IMR-90 (cell line): ENCODE results near the gene PAMR1. TPM values are rescaled to one million over a fixed set of nuclear protein-coding genes. Genes with fewer than 3 reads are reported as not detected.

Experiments
- ATAC-seq: fragments of 200-7000 bp; cut with Tn5 transposase; 2 replicates; pipeline ENCODE4 v1.9.1; 2020; ENCODE audit warnings: low read depth, mild to moderate bottlenecking, moderate library complexity
- BruUV-seq: library from RNA; stranded (reverse); fragments of 400-500 nt; replicated peaks from 2 replicates; lab custom pipeline; 2021; lab: Mats Ljungman, UMichigan
- CTCF ChIA-PET: fragments of 300-600 bp; formaldehyde crosslinking; extraction: SDS; loops from one replicate; lab custom pipeline; 2021; ENCODE audit warnings: antibody characterized with exemption; lab: Yijun Ruan, JAX
- POLR2A ChIA-PET: fragments of 300-600 bp; sonication (Branson Sonifier 250); formaldehyde crosslinking; loops from one replicate; lab custom pipeline; 2022; ENCODE audit warnings: antibody characterized with exemption; ENCODE audit not compliant: unreplicated experiment; lab: Charles Lee
- DNase-seq: peaks from one replicate; pipeline ENCODE4 v3.0.0; 2013
- H2AFZ ChIP-seq: replicated peaks from 2 replicates; pipeline ENCODE3; 2013; ENCODE audit warnings: low read length, mild to moderate bottlenecking; ENCODE audit not compliant: poor library complexity
- H2AK5ac ChIP-seq: 2 replicates; pipeline ENCODE4 v1.6.1; 2013; ENCODE audit warnings: low read depth, low read length, inconsistent platforms
- H2AK9ac ChIP-seq: replicated peaks from 2 replicates; pipeline ENCODE3; 2013; ENCODE audit warnings: mild to moderate bottlenecking, low read depth, low read length, moderate library complexity; ENCODE audit not compliant: poor library complexity
- H2BK120ac ChIP-seq: 2 replicates; pipeline ENCODE4 v1.6.1; 2013; ENCODE audit warnings: low read depth, low read length, inconsistent platforms
- H2BK15ac ChIP-seq: 3 replicates; pipeline ENCODE4 v1.6.1; 2013; ENCODE audit warnings: low read depth, low read length, inconsistent platforms
- H2BK20ac ChIP-seq: 2 replicates; pipeline ENCODE4 v1.6.1; 2013; ENCODE audit warnings: low read depth, mild to moderate bottlenecking, inconsistent platforms, low read length, moderate library complexity
- H2BK5ac ChIP-seq: 2 replicates; pipeline ENCODE4 v1.6.1; 2013; ENCODE audit warnings: mild to moderate bottlenecking, low read depth, low read length, inconsistent platforms; ENCODE audit not compliant: poor library complexity, severe bottlenecking
- H3K14ac ChIP-seq: replicated peaks from 2 replicates; pipeline ENCODE4 v1.6.1; 2013; ENCODE audit warnings: low read depth, low read length, inconsistent platforms
- H3K18ac ChIP-seq: 2 replicates; pipeline ENCODE4 v1.6.1; 2013; ENCODE audit warnings: low read depth, low read length, control low read depth
- H3K23ac ChIP-seq: 2 replicates; pipeline ENCODE4 v1.6.1; 2013; ENCODE audit warnings: low read depth, low read length, inconsistent platforms
- H3K27ac ChIP-seq: 2 replicates; pipeline ENCODE4 v1.5.1; 2013; ENCODE audit warnings: mild to moderate bottlenecking, control low read depth, low read length; ENCODE audit not compliant: insufficient read depth
- H3K27me3 ChIP-seq: 2 replicates; pipeline ENCODE4 v1.6.1; 2013; ENCODE audit warnings: low read length; ENCODE audit not compliant: control insufficient read depth, insufficient read depth
- H3K36me3 ChIP-seq: 2 replicates; pipeline ENCODE4 v1.6.1; 2013; ENCODE audit warnings: low read length, mixed read lengths; ENCODE audit not compliant: control insufficient read depth, insufficient read depth
- H3K4ac ChIP-seq: 2 replicates; pipeline ENCODE4 v1.6.1; 2013; ENCODE audit warnings: low read depth, low read length, inconsistent platforms
- H3K4me1 ChIP-seq: 2 replicates; pipeline ENCODE4 v1.6.1; 2013; ENCODE audit warnings: low read length, mixed read lengths; ENCODE audit not compliant: control insufficient read depth, insufficient read depth
- H3K4me2 ChIP-seq: 2 replicates; pipeline ENCODE4 v1.6.1; 2013; ENCODE audit warnings: low read depth, mild to moderate bottlenecking, control low read depth, low read length, moderate library complexity
- H3K4me3 ChIP-seq: 2 replicates; pipeline ENCODE4 v1.5.1; 2013; ENCODE audit warnings: low read depth, mild to moderate bottlenecking, control low read depth, low read length, moderate library complexity; ENCODE audit not compliant: insufficient read depth
- H3K56ac ChIP-seq: 2 replicates; pipeline ENCODE4 v1.6.1; 2013; ENCODE audit warnings: low read length, inconsistent platforms; ENCODE audit not compliant: insufficient read depth; ENCODE audit errors: extremely low read depth
- H3K79me1 ChIP-seq, 2 experiments: 2 replicates each; pipeline ENCODE4 v1.6.1; 2013; ENCODE audit warnings: low read length in 2 of 2, inconsistent platforms in 1 of 2, low read depth in 1 of 2
- H3K9ac ChIP-seq: 2 replicates; pipeline ENCODE4 v1.6.1; 2013; ENCODE audit warnings: low read depth, low read length, control low read depth
- H3K9me1 ChIP-seq: 2 replicates; pipeline ENCODE4 v1.6.1; 2013; ENCODE audit warnings: low read length, inconsistent platforms; ENCODE audit not compliant: insufficient read depth
- H3K9me3 ChIP-seq: 2 replicates; pipeline ENCODE4 v1.6.1; 2013; ENCODE audit warnings: low read length; ENCODE audit not compliant: control insufficient read depth, insufficient read depth
- H4K20me1 ChIP-seq: 2 replicates; pipeline ENCODE4 v1.6.1; 2013; ENCODE audit warnings: low read length, inconsistent platforms; ENCODE audit not compliant: insufficient read depth
- H4K5ac ChIP-seq: 2 replicates; pipeline ENCODE4 v1.6.1; 2013; ENCODE audit warnings: mild to moderate bottlenecking, low read depth, low read length, control low read depth
- H4K8ac ChIP-seq, 2 experiments: 2 replicates each; pipeline ENCODE4 v1.6.1; 2013; ENCODE audit warnings: low read depth in 2 of 2, low read length in 2 of 2, control low read depth in 1 of 2, inconsistent platforms in 1 of 2
- H4K91ac ChIP-seq: 2 replicates; pipeline ENCODE4 v1.6.1; 2013; ENCODE audit warnings: low read depth, low read length, inconsistent platforms; ENCODE audit not compliant: insufficient read depth
- BHLHE40 ChIP-seq: fragments of 150-350 bp; IDR thresholded peaks from 2 replicates; pipeline ENCODE4 v1.6.1; 2016; ENCODE audit warnings: mild to moderate bottlenecking, low read depth, low read length
- CEBPB ChIP-seq: IDR thresholded peaks from 2 replicates; pipeline ENCODE4 v1.6.1; 2012; ENCODE audit warnings: low read depth, low read length, improper control_type of control experiment
- CHD1 ChIP-seq: IDR thresholded peaks from 2 replicates; pipeline ENCODE4 v1.6.1; 2012; ENCODE audit warnings: low read depth, low read length, improper control_type of control experiment
- CTCF ChIP-seq: conservative IDR thresholded peaks from 2 replicates; pipeline ENCODE4 v1.5.1; 2012; ENCODE audit warnings: mild to moderate bottlenecking, low read depth, low read length, improper control_type of control experiment
- FOS ChIP-seq: fragments of 150-350 bp; IDR thresholded peaks from 2 replicates; pipeline ENCODE4 v1.6.1; 2016; ENCODE audit warnings: low read depth, low read length
- MAFK ChIP-seq: IDR thresholded peaks from 2 replicates; pipeline ENCODE4 v1.6.1; 2012; ENCODE audit warnings: low read depth, low read length, improper control_type of control experiment
- MAZ ChIP-seq: IDR thresholded peaks from 2 replicates; pipeline ENCODE4 v1.6.1; 2012; ENCODE audit warnings: low read depth, mild to moderate bottlenecking, low read length, improper control_type of control experiment, moderate library complexity, borderline replicate concordance
- MXI1 ChIP-seq: IDR thresholded peaks from 2 replicates; pipeline ENCODE4 v1.6.1; 2012; ENCODE audit warnings: low read depth, mild to moderate bottlenecking, low read length, moderate library complexity, borderline replicate concordance
- NFE2L2 ChIP-seq: fragments of 150-350 bp; IDR thresholded peaks from 2 replicates; pipeline ENCODE4 v1.6.1; 2016; ENCODE audit warnings: low read depth, mild to moderate bottlenecking, low read length
- POLR2A ChIP-seq: IDR thresholded peaks from 2 replicates; pipeline ENCODE4 v1.6.1; 2012; ENCODE audit warnings: mild to moderate bottlenecking, low read depth, low read length
- RAD21 ChIP-seq: IDR thresholded peaks from 2 replicates; pipeline ENCODE4 v1.6.1; 2012; ENCODE audit warnings: low read length, improper control_type of control experiment
- RCOR1 ChIP-seq: IDR thresholded peaks from 2 replicates; pipeline ENCODE4 v1.6.1; 2012; ENCODE audit warnings: mild to moderate bottlenecking, low read length, improper control_type of control experiment; ENCODE audit not compliant: insufficient replicate concordance
- RFX5 ChIP-seq: IDR thresholded peaks from 2 replicates; pipeline ENCODE4 v1.8.0; 2012; ENCODE audit warnings: low read depth, mild to moderate bottlenecking, low read length, moderate library complexity
- SMC3 ChIP-seq: fragments of 150-350 bp; IDR thresholded peaks from 2 replicates; pipeline ENCODE4 v1.6.1; 2016; ENCODE audit warnings: low read depth, mild to moderate bottlenecking, antibody characterized with exemption, low read length, moderate library complexity
- USF2 ChIP-seq: fragments of 150-350 bp; IDR thresholded peaks from 2 replicates; pipeline ENCODE4 v1.6.1; 2017; ENCODE audit warnings: mild to moderate bottlenecking, antibody characterized with exemption, low read length, low read depth
- WGBS, 2 experiments: methylation state at CpG; one replicate each; pipeline versions ENCODE4 v1.1.5 to v1.1.7; 2013; ENCODE audit warnings: missing lambda C conversion rate in 2 of 2; ENCODE audit not compliant: insufficient read length in 1 of 2; ENCODE audit errors: extremely low coverage in 2 of 2; 5-methylcytosine and 5-hydroxymethylcytosine counted together
- dilution Hi-C: fragments of 300-500 bp; cut with HindIII; formaldehyde crosslinking; loops from one replicate; pipeline ENCODE4 v1.14.3; 2018; ENCODE audit warnings: low sequenced_read_pairs; ENCODE audit not compliant: unreplicated experiment
- in situ Hi-C: fragments of 300-500 bp; cut with MboI; formaldehyde crosslinking; loops from 3 replicates; pipeline ENCODE4 v1.14.3; 2019; ENCODE audit warnings: low sequenced_read_pairs, inconsistent platforms, mixed read lengths
- intact Hi-C: fragments of 100-400 bp; cut with micrococcal nuclease; formaldehyde crosslinking; loops from 2 replicates; pipeline ENCODE4 v1.10.0; 2022
- polyA plus RNA-seq, 3 experiments: library from polyadenylated mRNA; depleted of rRNA; stranded (reverse); fragments of >200 nt; gene quantifications; 2 replicates each; pipeline ENCODE4 v1.2.3, GENCODE V29; 2012; ENCODE audit warnings: low replicate concordance in 1 of 3
- total RNA-seq: library from RNA; depleted of rRNA; stranded (reverse); fragments of >200 nt; gene quantifications from 2 replicates; pipeline ENCODE4 v1.2.3, GENCODE V29; 2012
- TF ChIP-seq, protein P1 (sequence below): fragments of 150-350 bp; IDR thresholded peaks from 2 replicates; pipeline ENCODE4 v1.6.1; 2016; ENCODE audit warnings: low read depth, mild to moderate bottlenecking, low read length, moderate library complexity, borderline replicate concordance

The PAMR1 gene
- total and polyA plus RNA-seq, 2 of the 4 experiments (the other 2 are of a cell fraction), result 70.7 to 80.7 TPM

DNA sequence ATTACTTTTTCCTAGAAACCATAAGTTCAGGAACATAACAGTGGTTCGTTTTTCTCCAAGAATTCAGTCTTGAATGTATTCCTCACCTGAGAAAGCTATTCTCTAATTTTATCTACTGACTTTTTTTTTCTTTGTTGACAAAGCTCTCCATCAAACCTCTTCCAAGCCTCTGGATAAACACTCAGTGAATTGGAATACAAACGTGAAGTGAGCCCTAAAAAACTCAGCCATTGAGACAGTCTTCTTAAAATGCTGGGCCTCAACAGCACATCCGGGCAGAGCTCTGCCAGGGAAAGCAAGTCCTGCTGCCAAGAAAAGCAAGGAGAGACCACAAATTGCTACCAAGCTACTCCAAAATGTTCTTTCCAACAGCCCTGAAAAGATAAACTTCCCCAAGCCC lies 98.3 kb downstream of the PAMR1 start:
- Histone ChIP-seq H3K36me3 (peaks cover 28% of the 10 kb centered on the region), H2BK5ac (no peak overlapping the region), H4K5ac (no peak overlapping the region), H3K23ac (0 out of 2 replicates have a peak overlapping the region, but pooled peaks have one; percentile 3), H3K18ac (no peak overlapping the region), H3K4me2 (no peak overlapping the region), H3K4ac (no peak overlapping the region), H2AK5ac (no peak overlapping the region), H3K27ac (no peak overlapping the region), H2AK9ac (no peak overlapping the region), H3K4me1 (peaks cover 3% of the 10 kb centered on the region; the same call in 1 of the 2 replicates), H3K27me3 (no peaks in the 10 kb centered on the region), H2BK15ac (no peak overlapping the region), H4K20me1 (no peaks in the 10 kb centered on the region; the same call in 1 of the 2 replicates), H4K91ac (no peak overlapping the region), H2BK20ac (no peak overlapping the region), H2AFZ (no peak overlapping the region), H3K4me3 (no peak overlapping the region), H4K8ac (no peak overlapping the region), H3K14ac (no peak overlapping the region), H3K9me1 (peaks cover 7% of the 10 kb centered on the region; the same call in 1 of the 2 replicates), H3K9ac (no peak overlapping the region), H3K9me3 (no peaks in the 10 kb centered on the region), H3K56ac (no peak overlapping the region), H3K79me1 (peaks cover 0 to 10% of the 10 kb centered on the region in 2 experiments; a peak in 1 of 4 replicates), H2BK120ac (no peak overlapping the region)
- POLR2A ChIA-PET, result no interaction called here
- ATAC-seq (peak; percentile 34), DNase-seq (peak; percentile 54)
- in situ Hi-C loops, result no loop called here
- WGBS, 2 experiments, result no CpG with 5 or more reads among the region's 3 CpGs
- TF ChIP-seq RFX5 (no peak), MXI1 (no peak), RAD21 (no peak), BHLHE40 (no peak), RCOR1 (no peak), MAZ (no peak), CTCF (no peak), POLR2A (no peak), CHD1 (no peak), MAFK (no peak), CEBPB (no peak), FOS (no peak), NFE2L2 (no peak), USF2 (no peak), SMC3 (no peak)
- TF ChIP-seq, protein P1, sequence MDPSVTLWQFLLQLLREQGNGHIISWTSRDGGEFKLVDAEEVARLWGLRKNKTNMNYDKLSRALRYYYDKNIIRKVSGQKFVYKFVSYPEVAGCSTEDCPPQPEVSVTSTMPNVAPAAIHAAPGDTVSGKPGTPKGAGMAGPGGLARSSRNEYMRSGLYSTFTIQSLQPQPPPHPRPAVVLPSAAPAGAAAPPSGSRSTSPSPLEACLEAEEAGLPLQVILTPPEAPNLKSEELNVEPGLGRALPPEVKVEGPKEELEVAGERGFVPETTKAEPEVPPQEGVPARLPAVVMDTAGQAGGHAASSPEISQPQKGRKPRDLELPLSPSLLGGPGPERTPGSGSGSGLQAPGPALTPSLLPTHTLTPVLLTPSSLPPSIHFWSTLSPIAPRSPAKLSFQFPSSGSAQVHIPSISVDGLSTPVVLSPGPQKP, result no peak
- CTCF ChIA-PET, result interaction anchor here (0.7 kb wide), 1 partner anchor 27 kb away, joined by 3 read pairs; no protein-coding TSS in a partner anchor
- intact Hi-C loops, result no loop called here
- BruUV-seq, result no TSS peak
- dilution Hi-C loops, result no loop called here
